Inflammatory macrophage treated with lipopolysaccharide for 1 hour (primary cell): ENCODE measurements around the gene HECW1.
"Not testable (repeated sequence)": the region's sequence is repeated elsewhere in the genome, so short reads cannot be mapped to it uniquely, and the experiment has no call there.

ENCODE experiments used
- DNase-seq, 2 donors: peaks; one replicate each; pipeline ENCODE4 v3.0.0-alpha.2; 2020 to 2022

The HECW1 gene

GRCh38 chr7:43557831-43558495 lies 445.5 kb downstream of the HECW1 start:
- no peak for DNase-seq

GRCh38 chr7:43559171-43559945 lies 446.9 kb downstream of the HECW1 start:
- DNase-seq, result no peak

- DNase-seq, result no peak
Observed at GRCh38 chr7:43559946-43560335, 447.5 kb downstream of the HECW1 start.

GRCh38 chr7:43560742-43561330 lies 448.4 kb downstream of the HECW1 start:
- DNase-seq, result no peak

- DNase-seq, result no peak
Observed at GRCh38 chr7:43562383-43562782, 449.9 kb downstream of the HECW1 start.

- DNase-seq, result no peak
Observed at GRCh38 chr7:43565786-43566185, 453.3 kb downstream of the HECW1 start.

GRCh38 chr7:43568529-43568928 lies 456.1 kb downstream of the HECW1 start:
- no peak for DNase-seq

GRCh38 chr7:43569424-43569823 lies 457.0 kb downstream of the HECW1 start:
- peak in 1 of 2 donors; percentile 26 for DNase-seq

GRCh38 chr7:43570688-43571365 lies 458.4 kb downstream of the HECW1 start:
- DNase-seq, result no peak

- DNase-seq, result peak; percentile 96 to 99
Observed at GRCh38 chr7:43572516-43573049, 460.1 kb downstream of the HECW1 start.

GRCh38 chr7:43573832-43574231 lies 461.4 kb downstream of the HECW1 start:
- DNase-seq, result not testable (repeated sequence)

GRCh38 chr7:43575506-43575905 lies 463.1 kb downstream of the HECW1 start:
- DNase-seq, result no peak

GRCh38 chr7:43576241-43576640 lies 463.8 kb downstream of the HECW1 start:
- peak; percentile 76 to 90 for DNase-seq

GRCh38 chr7:43577485-43577951 lies 465.1 kb downstream of the HECW1 start:
- no peak for DNase-seq

- peak; percentile 85 to 97 for DNase-seq
Observed at GRCh38 chr7:43582503-43583423, 470.3 kb downstream of the HECW1 start, which contains the start of gene STK17A. Gene STK17A (plus strand): TSS chr7:43583108. CDS start chr7:43583244, 136 bp downstream.

- DNase-seq, result peak; percentile 43 to 48
Observed at GRCh38 chr7:43583424-43584194, 471.2 kb downstream of the HECW1 start.

- DNase-seq, result peak; percentile 76
Observed at GRCh38 chr7:43584195-43584586, 471.7 kb downstream of the HECW1 start.

- not testable (repeated sequence) for DNase-seq
Observed at GRCh38 chr7:43584733-43585132, 472.3 kb downstream of the HECW1 start.

- DNase-seq, result peak; percentile 79 to 82
Observed at GRCh38 chr7:43585562-43585961, 473.1 kb downstream of the HECW1 start.

GRCh38 chr7:43586251-43586900 lies 473.9 kb downstream of the HECW1 start:
- DNase-seq, result no peak
